Activated CD4-positive, alpha-beta memory T cell treated with anti-CD3 and anti-CD28 coated beads, Interleukin-2, amount 10 ng/mL, durations not matched to agents 7 days and 5 days (primary cell): ENCODE measurements around the gene PLA2G1B. TPM values are rescaled to one million over a fixed set of nuclear protein-coding genes. Genes with fewer than 3 reads are reported as not detected.

Experiments used
- total RNA-seq, 2 experiments: library from RNA; stranded (reverse); gene quantifications; one replicate each; pipeline ENCODE4 v1.2.3, GENCODE V29; 2021

Gene PLA2G1B
- total RNA-seq, 2 experiments from 2014 or later, result not detected

Other genes starting within 250 kb of the PLA2G1B start
- gene RAB35, start 211.0 kb downstream of the PLA2G1B start, total RNA-seq, result 10 to 100 TPM; 78.5 to 84.0 TPM
- gene GCN1, start 133.1 kb downstream of the PLA2G1B start, total RNA-seq, result 10 to 100 TPM; 86.0 to 94.3 TPM
- gene RPLP0, start 126.7 kb downstream of the PLA2G1B start, total RNA-seq, result 1,000 to 10,000 TPM; 1,823 to 1,853 TPM
- gene PXN, start 62.0 kb downstream of the PLA2G1B start, total RNA-seq, result 100 to 1,000 TPM; 271 to 274 TPM
- 1,000 to 10,000 TPM; 3,547 to 4,143 TPM for gene RNU4-2, start 35.9 kb downstream of the PLA2G1B start, total RNA-seq
- gene RNU4-1, start 34.5 kb downstream of the PLA2G1B start, total RNA-seq, result 1,000 to 10,000 TPM; 1,910 to 2,156 TPM
- 1 to 10 TPM; 1.6 to 1.7 TPM for gene SIRT4, start 25.5 kb downstream of the PLA2G1B start, total RNA-seq
- gene MSI1, start 41.4 kb upstream of the PLA2G1B start, total RNA-seq, result not detected
- gene COX6A1, start 110.3 kb upstream of the PLA2G1B start, total RNA-seq, result 100 to 1,000 TPM; 318 to 323 TPM
- gene TRIAP1, start 118.6 kb upstream of the PLA2G1B start, total RNA-seq, result 10 to 100 TPM; 20.6 to 21.6 TPM
- 10 to 100 TPM; 28.6 to 29.5 TPM for gene GATC, start 118.7 kb upstream of the PLA2G1B start, total RNA-seq
- 100 to 1,000 TPM; 175 to 180 TPM for gene SRSF9, start 142.0 kb upstream of the PLA2G1B start, total RNA-seq
- 100 to 1,000 TPM; 209 to 216 TPM for gene DYNLL1, start 168.3 kb upstream of the PLA2G1B start, total RNA-seq
- 10 to 100 TPM; 30.3 to 30.8 TPM for gene COQ5, start 201.4 kb upstream of the PLA2G1B start, total RNA-seq
- gene RNF10, start 206.6 kb upstream of the PLA2G1B start, total RNA-seq, result 100 to 1,000 TPM; 225 to 229 TPM